Effector memory CD4-positive, alpha-beta T cell (primary cell): ENCODE results near the gene EYS.

Experiments used
- DNase-seq, 3 donors: peaks; one replicate each; pipeline ENCODE4 v3.0.0-alpha.2; 2020
- H3K27ac ChIP-seq: 2 replicates; pipeline ENCODE4 v1.7.0; 2013; ENCODE audit warnings: mild to moderate bottlenecking, low read length, moderate library complexity; ENCODE audit not compliant: insufficient read depth, poor library complexity, severe bottlenecking
- H3K27me3 ChIP-seq: replicated peaks from 2 replicates; pipeline ENCODE4 v1.7.0; 2013; ENCODE audit warnings: mild to moderate bottlenecking, low read length; ENCODE audit not compliant: insufficient read depth, control insufficient read depth, poor library complexity, severe bottlenecking
- H3K36me3 ChIP-seq: 2 replicates; pipeline ENCODE4 v1.7.0; 2013; ENCODE audit warnings: mild to moderate bottlenecking, low read length, moderate library complexity; ENCODE audit not compliant: control insufficient read depth, insufficient read depth
- H3K4me1 ChIP-seq: 2 replicates; pipeline ENCODE4 v1.7.0; 2013; ENCODE audit warnings: low read length, mild to moderate bottlenecking; ENCODE audit not compliant: control insufficient read depth, insufficient read depth, poor library complexity, severe bottlenecking
- H3K4me3 ChIP-seq: 2 replicates; pipeline ENCODE4 v1.7.0; 2013; ENCODE audit warnings: low read length, low read depth, mild to moderate bottlenecking; ENCODE audit not compliant: insufficient read depth, poor library complexity, severe bottlenecking
- H3K9me3 ChIP-seq: 2 replicates; pipeline ENCODE4 v1.7.0; 2013; ENCODE audit warnings: mild to moderate bottlenecking, low read length, moderate library complexity; ENCODE audit not compliant: control insufficient read depth

EYS gene

GRCh38 chr6:64776359-64776758, 930.7 kb downstream of the EYS start:
- H3K4me3 ChIP-seq = no peak overlapping the region
- no peak overlapping the region for H3K27ac ChIP-seq
- no peaks in the 10 kb centered on the region for H3K9me3 ChIP-seq
- H3K4me1 ChIP-seq = no peaks in the 10 kb centered on the region
- H3K27me3 ChIP-seq = no peaks in the 10 kb centered on the region
- no peak for DNase-seq
- no peaks in the 10 kb centered on the region for H3K36me3 ChIP-seq

- no peak for DNase-seq
- Histone ChIP-seq H3K27ac (no peak overlapping the region), H3K4me3 (no peak overlapping the region), H3K9me3 (no peaks in the 10 kb centered on the region), H3K27me3 (no peaks in the 10 kb centered on the region), H3K4me1 (no peaks in the 10 kb centered on the region), H3K36me3 (no peaks in the 10 kb centered on the region)
These were observed 932.1 kb downstream of the EYS start for GRCh38 chr6:64774881-64775280.

DNA sequence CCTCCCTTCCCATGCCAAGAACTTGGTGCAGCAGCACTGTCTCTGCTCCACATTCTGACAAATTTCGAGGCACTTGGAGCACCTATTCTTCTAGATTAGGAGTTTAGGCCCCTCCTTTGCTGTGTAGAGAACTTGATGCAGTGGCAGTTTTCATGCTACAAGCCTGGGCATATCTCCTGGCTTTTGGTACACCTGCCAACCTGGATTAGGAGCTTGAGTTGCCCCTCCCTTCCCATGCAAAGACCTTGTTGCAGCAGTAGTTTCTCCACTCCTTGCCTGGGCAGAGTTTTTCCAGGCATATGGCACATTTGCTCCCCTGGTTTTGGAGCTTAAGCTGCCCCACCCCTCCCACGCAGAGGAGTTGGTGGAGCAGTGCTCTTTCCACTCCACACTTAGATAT, 956.1 kb downstream of the EYS start:
- DNase-seq = no peak
- Histone ChIP-seq H3K27me3 (no peaks in the 10 kb centered on the region), H3K4me3 (no peak overlapping the region), H3K27ac (no peak overlapping the region), H3K36me3 (no peaks in the 10 kb centered on the region), H3K4me1 (no peaks in the 10 kb centered on the region), H3K9me3 (no peaks in the 10 kb centered on the region)

DNA sequence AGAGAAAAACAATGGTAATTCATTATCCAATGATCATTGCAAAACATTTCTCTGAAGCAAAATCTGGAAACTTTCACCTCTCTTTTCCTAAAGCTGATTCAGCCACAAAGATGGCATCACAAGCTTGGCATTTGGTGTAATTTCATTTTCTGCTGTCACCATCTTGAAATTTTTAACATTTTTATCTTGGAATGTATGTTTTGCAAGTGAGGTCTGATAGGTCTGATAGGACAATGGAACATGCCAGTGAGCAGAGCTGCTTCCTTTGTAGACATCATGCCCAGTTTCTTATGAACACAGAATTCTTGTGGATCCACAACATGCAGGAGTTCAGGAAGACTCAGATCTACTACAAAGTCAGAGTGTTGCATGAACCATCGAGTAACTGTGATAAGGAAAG, 969.6 kb downstream of the EYS start:
- no peaks in the 10 kb centered on the region for H3K9me3 ChIP-seq
- H3K36me3 ChIP-seq = no peaks in the 10 kb centered on the region
- H3K4me3 ChIP-seq = no peak overlapping the region
- DNase-seq = no peak
- no peaks in the 10 kb centered on the region for H3K27me3 ChIP-seq
- H3K4me1 ChIP-seq = no peaks in the 10 kb centered on the region
- H3K27ac ChIP-seq = no peak overlapping the region

- no peak for DNase-seq
- H3K4me1 ChIP-seq = no peaks in the 10 kb centered on the region
- H3K9me3 ChIP-seq = no peaks in the 10 kb centered on the region
- H3K36me3 ChIP-seq = no peaks in the 10 kb centered on the region
- no peaks in the 10 kb centered on the region for H3K27me3 ChIP-seq
- no peak overlapping the region for H3K27ac ChIP-seq
- no peak overlapping the region for H3K4me3 ChIP-seq
These were observed 970.5 kb downstream of the EYS start for GRCh38 chr6:64736421-64736950.

GRCh38 chr6:64733433-64733832, 973.6 kb downstream of the EYS start:
- Histone ChIP-seq H3K36me3 (no peaks in the 10 kb centered on the region), H3K27ac (no peak overlapping the region), H3K4me3 (no peak overlapping the region), H3K27me3 (no peaks in the 10 kb centered on the region), H3K4me1 (no peaks in the 10 kb centered on the region), H3K9me3 (peaks cover 5% of the 10 kb centered on the region)
- DNase-seq = no peak

- Histone ChIP-seq H3K27me3 (no peaks in the 10 kb centered on the region), H3K4me3 (no peak overlapping the region)
- no peak for DNase-seq
These were observed 974.1 kb downstream of the EYS start for GRCh38 chr6:64732888-64733287.

GRCh38 chr6:64729522-64729921, 977.5 kb downstream of the EYS start:
- no peaks in the 10 kb centered on the region for H3K27me3 ChIP-seq
- peaks cover 5% of the 10 kb centered on the region for H3K9me3 ChIP-seq
- no peaks in the 10 kb centered on the region for H3K36me3 ChIP-seq
- no peak for DNase-seq
- no peak overlapping the region for H3K4me3 ChIP-seq
- H3K27ac ChIP-seq = no peak overlapping the region
- H3K4me1 ChIP-seq = no peaks in the 10 kb centered on the region

More at GRCh38 chr6:64732888-64733287, 974.1 kb downstream of the EYS start:
- H3K36me3 ChIP-seq = no peaks in the 10 kb centered on the region
- peaks cover 5% of the 10 kb centered on the region for H3K9me3 ChIP-seq
- no peaks in the 10 kb centered on the region for H3K4me1 ChIP-seq
- H3K27ac ChIP-seq = no peak overlapping the region

GRCh38 chr6:64727075-64727474, 980.0 kb downstream of the EYS start:
- DNase-seq = no peak
- Histone ChIP-seq H3K36me3 (no peaks in the 10 kb centered on the region), H3K4me1 (no peaks in the 10 kb centered on the region), H3K9me3 (peaks cover 5% of the 10 kb centered on the region), H3K4me3 (no peak overlapping the region), H3K27ac (no peak overlapping the region), H3K27me3 (no peaks in the 10 kb centered on the region)

DNA sequence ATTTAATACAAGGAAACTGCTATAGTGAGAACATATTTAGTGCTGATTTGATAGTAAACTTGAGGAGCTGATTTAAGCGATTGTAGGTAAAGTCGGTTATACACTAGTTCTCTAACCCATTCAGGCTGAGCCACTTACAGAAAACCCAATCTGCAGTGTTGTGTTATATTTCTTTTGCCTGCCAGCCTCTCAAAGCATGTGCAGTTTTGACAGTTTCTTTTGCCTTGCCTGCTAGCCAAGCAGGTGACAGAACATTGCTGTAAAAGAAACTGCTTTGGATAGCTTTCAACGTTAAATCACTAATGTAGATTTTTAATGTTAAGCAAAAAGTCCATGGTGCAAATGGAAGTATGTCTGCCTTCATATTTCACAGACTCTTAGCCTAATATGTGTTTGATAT, 982.9 kb downstream of the EYS start:
- Histone ChIP-seq H3K27ac (no peak overlapping the region), H3K4me1 (no peaks in the 10 kb centered on the region), H3K9me3 (peaks cover 5% of the 10 kb centered on the region), H3K27me3 (no peaks in the 10 kb centered on the region), H3K36me3 (no peaks in the 10 kb centered on the region), H3K4me3 (no peak overlapping the region)
- DNase-seq = no peak
